ENCODE results near the gene C6orf136.

DNA sequence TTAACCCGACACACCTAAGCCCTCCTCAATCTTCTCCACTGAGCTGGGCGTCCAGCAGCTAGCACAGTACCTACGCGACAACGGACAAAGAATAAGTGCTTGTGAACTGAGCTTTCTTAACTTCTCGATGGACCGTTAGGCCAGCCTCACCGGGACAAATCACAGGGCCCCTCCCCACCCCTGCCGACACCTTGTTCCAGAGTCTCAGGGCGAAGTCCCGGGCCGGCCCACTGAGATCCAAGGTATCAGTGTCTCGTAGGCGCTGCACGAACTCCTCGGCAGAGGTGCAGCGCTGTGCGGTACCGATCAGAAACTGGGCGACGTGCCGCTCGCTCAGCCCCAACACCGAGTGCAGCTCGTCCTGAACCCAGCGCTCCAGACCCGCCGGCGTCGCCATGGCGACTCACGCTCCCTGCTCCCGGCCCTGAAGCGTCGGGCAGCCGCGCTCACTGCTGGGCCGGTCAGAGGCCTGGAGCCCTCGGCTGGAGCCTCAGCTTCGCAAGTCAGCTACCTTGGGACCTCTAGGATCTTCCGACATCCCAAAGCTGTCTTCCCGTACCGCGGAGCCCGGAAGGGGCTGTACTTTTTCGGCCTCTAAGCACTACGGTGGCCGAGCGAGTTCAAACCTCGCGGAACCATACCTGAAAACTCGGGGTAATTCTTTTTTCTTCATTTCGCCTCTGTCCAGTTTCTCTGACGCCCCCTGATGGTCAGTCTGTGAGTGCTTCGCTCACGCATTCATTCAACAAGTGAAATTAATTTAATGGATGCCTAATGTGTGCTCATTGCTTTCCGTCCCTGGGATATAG is 25.7 kb downstream of the C6orf136 start, which contains the start of gene DHX16:
- peak; percentile 78 to 86 (median 84) for TF ChIP-seq CTCF (IDR thresholded peaks at IDR 0.05)
- peak; percentile 87 to 100 for TF ChIP-seq POLR2AphosphoS5 (IDR thresholded peaks at IDR 0.05; ENCODE audit: insufficient read depth in 1 of 2, low read depth in 1 of 2)

Measured in vagina (tissue), 2 donors.